HepG2 (cell line): ENCODE results near the gene TEX19. TPM values are rescaled to one million over a fixed set of nuclear protein-coding genes. Genes with fewer than 3 reads are reported as not detected.

Experiments
- FLYWCH1 ChIP-seq: sonication (generic); formaldehyde crosslinking; IDR thresholded peaks from 2 replicates; pipeline ENCODE4 v1.8.1; 2023; ENCODE audit warnings: mild to moderate bottlenecking, missing genetic modification reagents
- FOXA1 ChIP-seq, 2 experiments: fragments of 450-650 bp in 1 of 2; sonication (generic) in 1 of 2; formaldehyde crosslinking in 1 of 2; IDR thresholded peaks; 2 replicates each; pipeline versions ENCODE4 v1.4.0 to v1.6.1; 2016 to 2020; ENCODE audit warnings: missing genetic modification reagents in 1 of 2
- HNRNPUL1 ChIP-seq: fragments of 200-400 bp; formaldehyde crosslinking; IDR thresholded peaks from 2 replicates; pipeline ENCODE4 v1.6.1; 2017; ENCODE audit warnings: low read depth, mild to moderate bottlenecking, low read length, moderate library complexity
- NRL ChIP-seq: sonication (generic); formaldehyde crosslinking; IDR thresholded peaks from 2 replicates; pipeline ENCODE4 v1.5.0; 2020; ENCODE audit warnings: missing genetic modification reagents, mild to moderate bottlenecking, moderate library complexity, borderline replicate concordance
- PPARG ChIP-seq: conservative IDR thresholded peaks from 2 replicates; pipeline ENCODE4 v1.6.1; 2016; ENCODE audit warnings: missing biosample characterization, missing genetic modification reagents
- RBM22 ChIP-seq: fragments of 200-400 bp; formaldehyde crosslinking; optimal IDR thresholded peaks from 2 replicates; pipeline ENCODE3; 2017; ENCODE audit warnings: mild to moderate bottlenecking, low read length, moderate library complexity
- SOX5 ChIP-seq: IDR thresholded peaks from 2 replicates; pipeline ENCODE4 v1.6.1; 2016; ENCODE audit warnings: borderline replicate concordance
- ZBTB42 ChIP-seq: sonication (generic); formaldehyde crosslinking; IDR thresholded peaks from 2 replicates; pipeline ENCODE4 v1.5.0; 2020; ENCODE audit warnings: mild to moderate bottlenecking, missing genetic modification reagents
- ZMAT3 ChIP-seq: sonication (generic); formaldehyde crosslinking; conservative IDR thresholded peaks from 2 replicates; pipeline ENCODE4 v1.7.0; 2021; ENCODE audit warnings: missing genetic modification reagents
- ZNF160 ChIP-seq: sonication (generic); formaldehyde crosslinking; IDR thresholded peaks from 2 replicates; pipeline ENCODE4 v1.8.0; 2022; ENCODE audit warnings: mild to moderate bottlenecking, inconsistent platforms, missing genetic modification reagents
- ZNF34 ChIP-seq: sonication (generic); formaldehyde crosslinking; IDR thresholded peaks from 2 replicates; pipeline ENCODE4 v1.4.0; 2020; ENCODE audit warnings: mild to moderate bottlenecking, missing genetic modification reagents, borderline replicate concordance
- ZNF451 ChIP-seq: sonication (generic); formaldehyde crosslinking; IDR thresholded peaks from 2 replicates; pipeline ENCODE4 v1.5.0; 2020; ENCODE audit warnings: mild to moderate bottlenecking, missing genetic modification reagents
- polyA plus RNA-seq, 8 experiments: library from polyadenylated mRNA; depleted of rRNA in 3 of 8; stranded (reverse) in 7 of 8; unstranded in 1 of 8; fragments of >200 nt; fragmentation: Illumina TruSeq in 4 of 8; extraction: Trizol in 4 of 8; gene quantifications; 2 replicates each; pipeline versions ENCODE4 v1.2.1 to v1.2.3, GENCODE V29; 2011 to 2016; ENCODE audit warnings: low read depth in 4 of 8, missing spikeins in 1 of 8, mixed read lengths in 1 of 8; ENCODE audit not compliant: insufficient read depth in 1 of 8
- total RNA-seq, 5 experiments: library from RNA; depleted of rRNA; stranded (reverse); fragments of >200 nt; fragmentation: Illumina TruSeq; extraction: Trizol; gene quantifications; 2 replicates each; pipeline ENCODE4 v1.2.3, GENCODE V29; 2016; ENCODE audit warnings: low read depth in 1 of 5
- TF ChIP-seq, protein P1 (sequence below): sonication (generic); formaldehyde crosslinking; IDR thresholded peaks from 2 replicates; pipeline ENCODE4 v1.4.0; 2020; ENCODE audit warnings: missing genetic modification reagents, borderline replicate concordance
- TF ChIP-seq, protein P2 (sequence below): sonication (generic); formaldehyde crosslinking; IDR thresholded peaks from 2 replicates; pipeline ENCODE4 v1.8.0; 2022; ENCODE audit warnings: low read depth, missing genetic modification reagents
- TF ChIP-seq, protein P3 (sequence below): sonication (generic); formaldehyde crosslinking; IDR thresholded peaks from 2 replicates; pipeline ENCODE4 v1.8.0; 2023; ENCODE audit warnings: mild to moderate bottlenecking, missing genetic modification reagents
- TF ChIP-seq, protein P4 (sequence below): sonication (generic); formaldehyde crosslinking; IDR thresholded peaks from 2 replicates; pipeline ENCODE4 v1.4.0; 2020; ENCODE audit warnings: missing genetic modification reagents, borderline replicate concordance
- TF ChIP-seq, protein P5 (sequence below): sonication (generic); formaldehyde crosslinking; IDR thresholded peaks from 2 replicates; pipeline ENCODE4 v1.4.0; 2020; ENCODE audit warnings: missing genetic modification reagents, borderline replicate concordance

The TEX19 gene
- total and polyA plus RNA-seq, 2 of the 13 experiments (the other 11 are each of a cell fraction or from before 2014, with no cell fraction given), result 1.3 to 6.0 TPM

DNA sequence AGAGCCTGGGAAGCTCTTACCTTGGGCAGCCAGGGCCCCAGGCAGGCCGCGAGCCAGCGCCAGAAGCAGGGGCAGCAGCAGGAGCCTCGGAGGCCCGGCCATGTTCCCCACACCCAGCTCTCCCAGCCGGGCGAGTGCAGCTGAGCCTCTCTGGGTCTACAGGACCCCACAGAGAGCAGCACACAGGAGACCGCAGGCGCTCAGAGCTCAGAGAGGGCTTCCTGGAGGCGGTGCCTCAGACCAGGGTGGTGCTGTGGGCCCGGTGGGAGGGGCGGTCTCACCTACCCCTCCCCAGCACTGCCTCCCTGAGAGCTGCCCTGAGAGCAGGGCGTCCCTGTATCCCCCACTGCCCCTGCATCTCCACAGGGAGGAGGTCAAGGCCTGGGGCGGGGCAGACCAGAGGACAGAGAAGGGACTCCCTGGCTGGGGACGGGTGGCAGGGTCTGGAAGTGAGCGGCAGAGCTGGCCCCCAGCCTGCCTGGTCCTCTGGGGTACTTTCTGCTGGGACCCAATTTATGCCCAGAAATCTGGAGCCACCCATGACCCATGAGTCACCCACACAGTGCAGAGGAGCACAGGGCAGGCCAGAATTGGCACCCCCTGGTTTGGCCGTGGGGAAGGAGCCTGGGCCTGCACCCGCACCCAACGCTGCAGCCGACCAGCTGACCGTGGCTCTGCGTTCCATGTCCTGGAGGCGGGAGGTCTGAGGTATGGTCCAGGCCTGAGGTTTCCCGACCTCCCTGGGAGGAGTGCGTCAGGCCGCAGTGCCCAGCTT lies 41.5 kb upstream of the TEX19 start, which contains the start of gene CD7 (continued):
- TF ChIP-seq, protein P1, sequence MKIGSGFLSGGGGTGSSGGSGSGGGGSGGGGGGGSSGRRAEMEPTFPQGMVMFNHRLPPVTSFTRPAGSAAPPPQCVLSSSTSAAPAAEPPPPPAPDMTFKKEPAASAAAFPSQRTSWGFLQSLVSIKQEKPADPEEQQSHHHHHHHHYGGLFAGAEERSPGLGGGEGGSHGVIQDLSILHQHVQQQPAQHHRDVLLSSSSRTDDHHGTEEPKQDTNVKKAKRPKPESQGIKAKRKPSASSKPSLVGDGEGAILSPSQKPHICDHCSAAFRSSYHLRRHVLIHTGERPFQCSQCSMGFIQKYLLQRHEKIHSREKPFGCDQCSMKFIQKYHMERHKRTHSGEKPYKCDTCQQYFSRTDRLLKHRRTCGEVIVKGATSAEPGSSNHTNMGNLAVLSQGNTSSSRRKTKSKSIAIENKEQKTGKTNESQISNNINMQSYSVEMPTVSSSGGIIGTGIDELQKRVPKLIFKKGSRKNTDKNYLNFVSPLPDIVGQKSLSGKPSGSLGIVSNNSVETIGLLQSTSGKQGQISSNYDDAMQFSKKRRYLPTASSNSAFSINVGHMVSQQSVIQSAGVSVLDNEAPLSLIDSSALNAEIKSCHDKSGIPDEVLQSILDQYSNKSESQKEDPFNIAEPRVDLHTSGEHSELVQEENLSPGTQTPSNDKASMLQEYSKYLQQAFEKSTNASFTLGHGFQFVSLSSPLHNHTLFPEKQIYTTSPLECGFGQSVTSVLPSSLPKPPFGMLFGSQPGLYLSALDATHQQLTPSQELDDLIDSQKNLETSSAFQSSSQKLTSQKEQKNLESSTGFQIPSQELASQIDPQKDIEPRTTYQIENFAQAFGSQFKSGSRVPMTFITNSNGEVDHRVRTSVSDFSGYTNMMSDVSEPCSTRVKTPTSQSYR (CRISPR knock-in tag), result peak; percentile 59; the same call in 1 of the 2 replicates
- peak; percentile 67; the same call in 1 of the 2 replicates for TF ChIP-seq ZNF160 (CRISPR knock-in tag)
- TF ChIP-seq NRL (CRISPR knock-in tag), result no peak
- no peak for TF ChIP-seq HNRNPUL1
- TF ChIP-seq, protein P2, sequence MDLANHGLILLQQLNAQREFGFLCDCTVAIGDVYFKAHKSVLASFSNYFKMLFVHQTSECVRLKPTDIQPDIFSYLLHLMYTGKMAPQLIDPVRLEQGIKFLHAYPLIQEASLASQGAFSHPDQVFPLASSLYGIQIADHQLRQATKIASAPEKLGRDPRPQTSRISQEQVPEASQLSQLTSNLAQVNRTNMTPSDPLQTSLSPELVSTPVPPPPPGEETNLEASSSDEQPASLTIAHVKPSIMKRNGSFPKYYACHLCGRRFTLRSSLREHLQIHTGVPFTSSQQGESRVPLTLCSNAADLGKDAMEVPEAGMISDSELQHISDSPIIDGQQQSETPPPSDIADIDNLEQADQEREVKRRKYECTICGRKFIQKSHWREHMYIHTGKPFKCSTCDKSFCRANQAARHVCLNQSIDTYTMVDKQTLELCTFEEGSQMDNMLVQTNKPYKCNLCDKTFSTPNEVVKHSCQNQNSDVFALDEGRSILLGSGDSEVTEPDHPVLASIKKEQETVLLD (CRISPR knock-in tag), result no peak
- TF ChIP-seq, protein P3, sequence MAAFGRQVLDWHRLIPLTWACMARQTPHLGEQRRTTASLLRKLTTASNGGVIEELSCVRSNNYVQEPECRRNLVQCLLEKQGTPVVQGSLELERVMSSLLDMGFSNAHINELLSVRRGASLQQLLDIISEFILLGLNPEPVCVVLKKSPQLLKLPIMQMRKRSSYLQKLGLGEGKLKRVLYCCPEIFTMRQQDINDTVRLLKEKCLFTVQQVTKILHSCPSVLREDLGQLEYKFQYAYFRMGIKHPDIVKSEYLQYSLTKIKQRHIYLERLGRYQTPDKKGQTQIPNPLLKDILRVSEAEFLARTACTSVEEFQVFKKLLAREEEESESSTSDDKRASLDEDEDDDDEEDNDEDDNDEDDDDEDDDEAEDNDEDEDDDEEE, result peak; percentile 17; the same call in 1 of the 2 replicates
- TF ChIP-seq ZNF34 (CRISPR knock-in tag), result no peak
- TF ChIP-seq, protein P4, sequence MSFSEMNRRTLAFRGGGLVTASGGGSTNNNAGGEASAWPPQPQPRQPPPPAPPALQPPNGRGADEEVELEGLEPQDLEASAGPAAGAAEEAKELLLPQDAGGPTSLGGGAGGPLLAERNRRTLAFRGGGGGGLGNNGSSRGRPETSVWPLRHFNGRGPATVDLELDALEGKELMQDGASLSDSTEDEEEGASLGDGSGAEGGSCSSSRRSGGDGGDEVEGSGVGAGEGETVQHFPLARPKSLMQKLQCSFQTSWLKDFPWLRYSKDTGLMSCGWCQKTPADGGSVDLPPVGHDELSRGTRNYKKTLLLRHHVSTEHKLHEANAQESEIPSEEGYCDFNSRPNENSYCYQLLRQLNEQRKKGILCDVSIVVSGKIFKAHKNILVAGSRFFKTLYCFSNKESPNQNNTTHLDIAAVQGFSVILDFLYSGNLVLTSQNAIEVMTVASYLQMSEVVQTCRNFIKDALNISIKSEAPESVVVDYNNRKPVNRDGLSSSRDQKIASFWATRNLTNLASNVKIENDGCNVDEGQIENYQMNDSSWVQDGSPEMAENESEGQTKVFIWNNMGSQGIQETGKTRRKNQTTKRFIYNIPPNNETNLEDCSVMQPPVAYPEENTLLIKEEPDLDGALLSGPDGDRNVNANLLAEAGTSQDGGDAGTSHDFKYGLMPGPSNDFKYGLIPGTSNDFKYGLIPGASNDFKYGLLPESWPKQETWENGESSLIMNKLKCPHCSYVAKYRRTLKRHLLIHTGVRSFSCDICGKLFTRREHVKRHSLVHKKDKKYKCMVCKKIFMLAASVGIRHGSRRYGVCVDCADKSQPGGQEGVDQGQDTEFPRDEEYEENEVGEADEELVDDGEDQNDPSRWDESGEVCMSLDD, result no peak
- TF ChIP-seq ZNF451 (CRISPR knock-in tag), result no peak
- 0 out of 2 replicates have a peak, but pooled peaks have one; percentile 53 for TF ChIP-seq FLYWCH1 (CRISPR knock-in tag)
- peak; percentile 50 for TF ChIP-seq PPARG (CRISPR knock-in tag)
- peak; percentile 40; the same call in 1 of the 2 replicates for TF ChIP-seq SOX5 (CRISPR knock-in tag)
- TF ChIP-seq ZMAT3 (CRISPR knock-in tag), result no peak; the same call in 1 of the 2 replicates
- peak; percentile 85; the same call in 1 of the 2 replicates for TF ChIP-seq ZBTB42
- TF ChIP-seq FOXA1 (IDR thresholded peaks at IDR 0.05), result no peak
- no peak for TF ChIP-seq FOXA1 (CRISPR knock-in tag; IDR thresholded peaks at IDR 0.05)
- no peak for TF ChIP-seq RBM22
- TF ChIP-seq, protein P5, sequence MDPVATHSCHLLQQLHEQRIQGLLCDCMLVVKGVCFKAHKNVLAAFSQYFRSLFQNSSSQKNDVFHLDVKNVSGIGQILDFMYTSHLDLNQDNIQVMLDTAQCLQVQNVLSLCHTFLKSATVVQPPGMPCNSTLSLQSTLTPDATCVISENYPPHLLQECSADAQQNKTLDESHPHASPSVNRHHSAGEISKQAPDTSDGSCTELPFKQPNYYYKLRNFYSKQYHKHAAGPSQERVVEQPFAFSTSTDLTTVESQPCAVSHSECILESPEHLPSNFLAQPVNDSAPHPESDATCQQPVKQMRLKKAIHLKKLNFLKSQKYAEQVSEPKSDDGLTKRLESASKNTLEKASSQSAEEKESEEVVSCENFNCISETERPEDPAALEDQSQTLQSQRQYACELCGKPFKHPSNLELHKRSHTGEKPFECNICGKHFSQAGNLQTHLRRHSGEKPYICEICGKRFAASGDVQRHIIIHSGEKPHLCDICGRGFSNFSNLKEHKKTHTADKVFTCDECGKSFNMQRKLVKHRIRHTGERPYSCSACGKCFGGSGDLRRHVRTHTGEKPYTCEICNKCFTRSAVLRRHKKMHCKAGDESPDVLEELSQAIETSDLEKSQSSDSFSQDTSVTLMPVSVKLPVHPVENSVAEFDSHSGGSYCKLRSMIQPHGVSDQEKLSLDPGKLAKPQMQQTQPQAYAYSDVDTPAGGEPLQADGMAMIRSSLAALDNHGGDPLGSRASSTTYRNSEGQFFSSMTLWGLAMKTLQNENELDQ, result no peak
